GM12878 (cell line): ENCODE results near the gene METTL14. TPM values are rescaled to one million over a fixed set of nuclear protein-coding genes. Genes with fewer than 3 reads are reported as not detected.

Source experiments
- ATAC-seq: fragments of 200-7000 bp; cut with Tn5 transposase; 3 replicates; pipeline ENCODE4 v1.9.1; 2020; ENCODE audit warnings: mild to moderate bottlenecking, moderate library complexity
- BruUV-seq: library from RNA; stranded (reverse); fragments of 400-500 nt; replicated peaks from 2 replicates; lab custom pipeline; 2021; lab: Mats Ljungman, UMichigan
- CTCF ChIA-PET: fragments of 300-600 bp; sonication (Branson Sonifier 250); formaldehyde crosslinking; extraction: SDS; loops from one replicate; lab custom pipeline; 2021; ENCODE audit warnings: inconsistent platforms; lab: Yijun Ruan, JAX
- POLR2A ChIA-PET: fragments of 350-600 bp; formaldehyde crosslinking; extraction: SDS; loops from one replicate; lab custom pipeline; 2021; ENCODE audit warnings: inconsistent platforms; lab: Charles Lee
- RAD21 ChIA-PET: fragments of 300-600 bp; sonication (Branson Sonifier 250); formaldehyde crosslinking; loops from one replicate; lab custom pipeline; 2023; ENCODE audit warnings: antibody characterized with exemption; ENCODE audit not compliant: unreplicated experiment; lab: Charles Lee
- SMC1A ChIA-PET: fragments of 300-600 bp; sonication (Branson Sonifier 250); formaldehyde crosslinking; loops from one replicate; lab custom pipeline; 2023; ENCODE audit not compliant: unreplicated experiment, uncharacterized antibody; lab: Charles Lee
- DNase-seq: peaks from one replicate; pipeline ENCODE4 v3.0.0-alpha.2; 2011; ENCODE audit warnings: low read depth, low spot score
- FAIRE-seq: peaks from 3 replicates; lab custom pipeline; 2011; peaks lifted over from hg19 to GRCh38; lab: Jason Lieb, UNC
- H2AFZ ChIP-seq: 2 replicates; pipeline ENCODE4 v1.6.0; 2011; ENCODE audit warnings: low read depth, low read length, control low read depth; ENCODE audit not compliant: control insufficient read depth
- H3K27ac ChIP-seq: 2 replicates; pipeline ENCODE4 v1.5.1; 2011; ENCODE audit warnings: control low read depth; ENCODE audit not compliant: control insufficient read depth, insufficient read depth
- H3K27me3 ChIP-seq, 2 experiments: replicated peaks in 1 of 2; 2 replicates each; pipeline versions ENCODE4 v1.6.0 to v1.6.1; 2011; ENCODE audit warnings: low read length in 1 of 2; ENCODE audit not compliant: control insufficient read depth in 2 of 2, insufficient read depth in 2 of 2
- H3K36me3 ChIP-seq, 2 experiments: 2 replicates each; pipeline ENCODE4 v1.5.1; 2011; ENCODE audit warnings: low read length in 1 of 2; ENCODE audit not compliant: control insufficient read depth in 2 of 2, insufficient read depth in 2 of 2
- H3K4me1 ChIP-seq: 2 replicates; pipeline ENCODE4 v1.6.1; 2011; ENCODE audit warnings: mild to moderate bottlenecking, low read length, moderate library complexity, mixed read lengths; ENCODE audit not compliant: control insufficient read depth, insufficient read depth
- H3K4me2 ChIP-seq: 2 replicates; pipeline ENCODE4 v1.6.0; 2011; ENCODE audit warnings: control low read depth; ENCODE audit not compliant: control insufficient read depth, insufficient read depth
- H3K4me3 ChIP-seq: fragments of 200-600 bp; sonication (generic); 2 replicates; pipeline ENCODE4 v1.5.1; 2016
- H3K79me2 ChIP-seq: 2 replicates; pipeline ENCODE4 v1.6.0; 2011; ENCODE audit warnings: low read length; ENCODE audit not compliant: control insufficient read depth, insufficient read depth
- H3K9ac ChIP-seq: 2 replicates; pipeline ENCODE4 v1.8.0; 2011; ENCODE audit warnings: low read length, control low read depth, mixed read lengths; ENCODE audit not compliant: control insufficient read depth, insufficient read depth
- H3K9me3 ChIP-seq: replicated peaks from 3 replicates; pipeline ENCODE4 v1.5.1; 2011; ENCODE audit warnings: mild to moderate bottlenecking, low read length; ENCODE audit not compliant: control insufficient read depth, insufficient read depth
- H4K20me1 ChIP-seq: 2 replicates; pipeline ENCODE4 v1.6.0; 2011; ENCODE audit not compliant: control insufficient read depth, insufficient read depth
- BACH1 ChIP-seq: fragments of 450-650 bp; IDR thresholded peaks from 2 replicates; pipeline ENCODE4 v1.6.1; 2017; ENCODE audit warnings: mild to moderate bottlenecking, borderline replicate concordance
- DPF2 ChIP-seq: fragments of 450-650 bp; IDR thresholded peaks from 2 replicates; pipeline ENCODE4 v1.6.1; 2017; ENCODE audit warnings: mild to moderate bottlenecking
- IRF4 ChIP-seq: IDR thresholded peaks from 2 replicates; pipeline ENCODE4 v1.6.1; 2011; ENCODE audit warnings: low read depth, low read length
- JUND ChIP-seq: IDR thresholded peaks from 2 replicates; pipeline ENCODE4 v1.6.1; 2012; ENCODE audit warnings: low read depth, mild to moderate bottlenecking, low read length, improper control_type of control experiment, moderate library complexity
- SIN3A ChIP-seq: IDR thresholded peaks from 2 replicates; pipeline ENCODE4 v1.6.1; 2012; ENCODE audit warnings: low read depth, low read length, improper control_type of control experiment
- SMARCA5 ChIP-seq: fragments of 450-650 bp; IDR thresholded peaks from 2 replicates; pipeline ENCODE4 v1.6.1; 2017; ENCODE audit warnings: mild to moderate bottlenecking
- SMC3 ChIP-seq: IDR thresholded peaks from 2 replicates; pipeline ENCODE4 v1.6.1; 2011; ENCODE audit warnings: low read length, improper control_type of control experiment, borderline replicate concordance
- STAT3 ChIP-seq: IDR thresholded peaks from 2 replicates; pipeline ENCODE4 v1.6.1; 2011; ENCODE audit warnings: low read depth, low read length, improper control_type of control experiment
- WGBS: methylation state at CpG from one replicate; pipeline ENCODE4 v1.1.6; 2016; ENCODE audit warnings: low lambda C conversion rate; ENCODE audit not compliant: insufficient replicate concordance, insufficient coverage; ENCODE audit errors: missing lambda C conversion rate; 5-methylcytosine and 5-hydroxymethylcytosine counted together
- in situ Hi-C: fragments of 300-500 bp; cut with MboI; formaldehyde crosslinking; loops from 9 replicates; pipeline ENCODE4 v1.14.3; 2018; ENCODE audit warnings: mixed read lengths
- intact Hi-C: fragments of 100-400 bp; cut with micrococcal nuclease; formaldehyde crosslinking; loops from one replicate; pipeline ENCODE4 v1.14.2; 2022; ENCODE audit not compliant: unreplicated experiment
- polyA plus RNA-seq, 11 experiments: library from polyadenylated mRNA; depleted of rRNA in 4 of 11; unstranded in 6 of 11; stranded (reverse) in 5 of 11; fragments of >200 nt; fragmentation: Nextera tagmentation in 4 of 11; fragmentation: Illumina TruSeq in 1 of 11; extraction: Ambion mirVana in 4 of 11; extraction: Trizol in 1 of 11; gene quantifications; 1 replicate in 1 of 11; 2 replicates in 10 of 11; pipeline versions ENCODE4 v1.2.1 to v1.2.3, GENCODE V29; 2011 to 2016; ENCODE audit warnings: inconsistent platforms in 2 of 11, missing spikeins in 2 of 11, low read depth in 1 of 11
- total RNA-seq, 4 experiments: library from RNA; depleted of rRNA in 3 of 4; stranded (reverse); fragments of >200 nt in 3 of 4; fragmentation: Illumina TruSeq in 1 of 4; extraction: Trizol in 1 of 4; gene quantifications; 2 replicates each; pipeline versions ENCODE4 v1.2.1 to v1.2.3, GENCODE V29; 2013 to 2021
- TF ChIP-seq, protein P1 (sequence below): fragments of 450-650 bp; IDR thresholded peaks from 2 replicates; pipeline ENCODE4 v1.6.1; 2016; ENCODE audit warnings: mild to moderate bottlenecking
- TF ChIP-seq, protein P2 (sequence below): fragments of 450-650 bp; formaldehyde crosslinking; IDR thresholded peaks from 2 replicates; pipeline ENCODE4 v1.4.0; 2020; ENCODE audit warnings: mild to moderate bottlenecking, moderate library complexity
- TF ChIP-seq, protein P3 (sequence below): fragments of 450-650 bp; IDR thresholded peaks from 2 replicates; pipeline ENCODE4 v1.6.1; 2016; ENCODE audit warnings: mild to moderate bottlenecking, moderate library complexity, borderline replicate concordance

Gene METTL14
- total and polyA plus RNA-seq, 10 of the 15 experiments (the other 5 are each of a cell fraction or from before 2014, with no cell fraction given), result 11.2 to 44.9 (median 27.6) TPM

DNA sequence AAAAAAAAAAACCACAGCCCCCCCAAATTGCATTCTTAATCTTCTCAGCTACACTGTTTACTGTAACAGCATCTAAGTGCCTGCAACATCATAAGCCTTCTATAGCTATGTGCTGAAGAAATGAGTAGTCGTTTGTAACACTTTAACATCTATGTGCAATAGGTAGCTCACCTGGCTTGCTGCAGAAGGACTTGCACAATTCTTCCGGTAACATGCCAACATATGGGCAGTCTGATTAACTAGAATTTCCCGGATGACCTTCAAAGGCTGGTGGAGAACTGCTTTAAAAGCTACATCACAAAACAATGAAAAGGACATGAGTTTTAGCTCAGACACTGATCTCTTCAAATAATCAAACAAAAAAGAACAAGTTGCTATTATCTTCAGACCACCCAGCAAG, 52.9 kb downstream of the METTL14 start:
- no peak for DNase-seq
- ChIA-PET SMC1A (interaction anchor here (1.0 to 1.9 kb wide), 4 partner anchors 12 to 67 kb away, joined by 3 to 5 read pairs (median 5); no protein-coding TSS in a partner anchor), RAD21 (interaction anchor here (1.1 kb wide), 1 partner anchor 457 kb away, joined by 4 read pairs; no protein-coding TSS in a partner anchor), CTCF (interaction anchor here (1.3 kb wide), 2 partner anchors 33 to 52 kb away, joined by 4 to 5 read pairs; no protein-coding TSS in a partner anchor), POLR2A (no interaction called here)
- Histone ChIP-seq H3K27me3 (no peaks in the 10 kb centered on the region), H3K36me3 (peaks cover 2 to 31% of the 10 kb centered on the region in 2 experiments), H3K9me3 (no peaks in the 10 kb centered on the region), H3K9ac (no peak overlapping the region), H3K79me2 (no peaks in the 10 kb centered on the region), H2AFZ (no peak overlapping the region), H3K4me2 (no peak overlapping the region), H3K27ac (no peak overlapping the region), H4K20me1 (no peaks in the 10 kb centered on the region), H3K4me3 (no peak overlapping the region), H3K4me1 (no peaks in the 10 kb centered on the region)
- WGBS, result 96% methylated on average over 3 of the region's 3 CpGs
- no TSS peak for BruUV-seq
- in situ Hi-C loops, result no loop called here
- intact Hi-C loops, result no loop called here
- no peak for ATAC-seq
- no peak for FAIRE-seq
- TF ChIP-seq SIN3A (no peak), JUND (no peak), SMC3 (no peak), STAT3 (no peak), IRF4 (no peak), DPF2 (no peak), SMARCA5 (no peak), BACH1 (no peak)
- TF ChIP-seq, protein P1, sequence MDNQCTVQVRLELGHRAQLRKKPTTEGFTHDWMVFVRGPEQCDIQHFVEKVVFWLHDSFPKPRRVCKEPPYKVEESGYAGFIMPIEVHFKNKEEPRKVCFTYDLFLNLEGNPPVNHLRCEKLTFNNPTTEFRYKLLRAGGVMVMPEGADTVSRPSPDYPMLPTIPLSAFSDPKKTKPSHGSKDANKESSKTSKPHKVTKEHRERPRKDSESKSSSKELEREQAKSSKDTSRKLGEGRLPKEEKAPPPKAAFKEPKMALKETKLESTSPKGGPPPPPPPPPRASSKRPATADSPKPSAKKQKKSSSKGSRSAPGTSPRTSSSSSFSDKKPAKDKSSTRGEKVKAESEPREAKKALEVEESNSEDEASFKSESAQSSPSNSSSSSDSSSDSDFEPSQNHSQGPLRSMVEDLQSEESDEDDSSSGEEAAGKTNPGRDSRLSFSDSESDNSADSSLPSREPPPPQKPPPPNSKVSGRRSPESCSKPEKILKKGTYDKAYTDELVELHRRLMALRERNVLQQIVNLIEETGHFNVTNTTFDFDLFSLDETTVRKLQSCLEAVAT, result no peak
- TF ChIP-seq, protein P2, sequence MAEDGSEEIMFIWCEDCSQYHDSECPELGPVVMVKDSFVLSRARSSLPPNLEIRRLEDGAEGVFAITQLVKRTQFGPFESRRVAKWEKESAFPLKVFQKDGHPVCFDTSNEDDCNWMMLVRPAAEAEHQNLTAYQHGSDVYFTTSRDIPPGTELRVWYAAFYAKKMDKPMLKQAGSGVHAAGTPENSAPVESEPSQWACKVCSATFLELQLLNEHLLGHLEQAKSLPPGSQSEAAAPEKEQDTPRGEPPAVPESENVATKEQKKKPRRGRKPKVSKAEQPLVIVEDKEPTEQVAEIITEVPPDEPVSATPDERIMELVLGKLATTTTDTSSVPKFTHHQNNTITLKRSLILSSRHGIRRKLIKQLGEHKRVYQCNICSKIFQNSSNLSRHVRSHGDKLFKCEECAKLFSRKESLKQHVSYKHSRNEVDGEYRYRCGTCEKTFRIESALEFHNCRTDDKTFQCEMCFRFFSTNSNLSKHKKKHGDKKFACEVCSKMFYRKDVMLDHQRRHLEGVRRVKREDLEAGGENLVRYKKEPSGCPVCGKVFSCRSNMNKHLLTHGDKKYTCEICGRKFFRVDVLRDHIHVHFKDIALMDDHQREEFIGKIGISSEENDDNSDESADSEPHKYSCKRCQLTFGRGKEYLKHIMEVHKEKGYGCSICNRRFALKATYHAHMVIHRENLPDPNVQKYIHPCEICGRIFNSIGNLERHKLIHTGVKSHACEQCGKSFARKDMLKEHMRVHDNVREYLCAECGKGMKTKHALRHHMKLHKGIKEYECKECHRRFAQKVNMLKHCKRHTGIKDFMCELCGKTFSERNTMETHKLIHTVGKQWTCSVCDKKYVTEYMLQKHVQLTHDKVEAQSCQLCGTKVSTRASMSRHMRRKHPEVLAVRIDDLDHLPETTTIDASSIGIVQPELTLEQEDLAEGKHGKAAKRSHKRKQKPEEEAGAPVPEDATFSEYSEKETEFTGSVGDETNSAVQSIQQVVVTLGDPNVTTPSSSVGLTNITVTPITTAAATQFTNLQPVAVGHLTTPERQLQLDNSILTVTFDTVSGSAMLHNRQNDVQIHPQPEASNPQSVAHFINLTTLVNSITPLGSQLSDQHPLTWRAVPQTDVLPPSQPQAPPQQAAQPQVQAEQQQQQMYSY (CRISPR knock-in tag), result no peak
- TF ChIP-seq, protein P3, sequence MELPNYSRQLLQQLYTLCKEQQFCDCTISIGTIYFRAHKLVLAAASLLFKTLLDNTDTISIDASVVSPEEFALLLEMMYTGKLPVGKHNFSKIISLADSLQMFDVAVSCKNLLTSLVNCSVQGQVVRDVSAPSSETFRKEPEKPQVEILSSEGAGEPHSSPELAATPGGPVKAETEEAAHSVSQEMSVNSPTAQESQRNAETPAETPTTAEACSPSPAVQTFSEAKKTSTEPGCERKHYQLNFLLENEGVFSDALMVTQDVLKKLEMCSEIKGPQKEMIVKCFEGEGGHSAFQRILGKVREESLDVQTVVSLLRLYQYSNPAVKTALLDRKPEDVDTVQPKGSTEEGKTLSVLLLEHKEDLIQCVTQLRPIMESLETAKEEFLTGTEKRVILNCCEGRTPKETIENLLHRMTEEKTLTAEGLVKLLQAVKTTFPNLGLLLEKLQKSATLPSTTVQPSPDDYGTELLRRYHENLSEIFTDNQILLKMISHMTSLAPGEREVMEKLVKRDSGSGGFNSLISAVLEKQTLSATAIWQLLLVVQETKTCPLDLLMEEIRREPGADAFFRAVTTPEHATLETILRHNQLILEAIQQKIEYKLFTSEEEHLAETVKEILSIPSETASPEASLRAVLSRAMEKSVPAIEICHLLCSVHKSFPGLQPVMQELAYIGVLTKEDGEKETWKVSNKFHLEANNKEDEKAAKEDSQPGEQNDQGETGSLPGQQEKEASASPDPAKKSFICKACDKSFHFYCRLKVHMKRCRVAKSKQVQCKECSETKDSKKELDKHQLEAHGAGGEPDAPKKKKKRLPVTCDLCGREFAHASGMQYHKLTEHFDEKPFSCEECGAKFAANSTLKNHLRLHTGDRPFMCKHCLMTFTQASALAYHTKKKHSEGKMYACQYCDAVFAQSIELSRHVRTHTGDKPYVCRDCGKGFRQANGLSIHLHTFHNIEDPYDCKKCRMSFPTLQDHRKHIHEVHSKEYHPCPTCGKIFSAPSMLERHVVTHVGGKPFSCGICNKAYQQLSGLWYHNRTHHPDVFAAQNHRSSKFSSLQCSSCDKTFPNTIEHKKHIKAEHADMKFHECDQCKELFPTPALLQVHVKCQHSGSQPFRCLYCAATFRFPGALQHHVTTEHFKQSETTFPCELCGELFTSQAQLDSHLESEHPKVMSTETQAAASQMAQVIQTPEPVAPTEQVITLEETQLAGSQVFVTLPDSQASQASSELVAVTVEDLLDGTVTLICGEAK, result no peak
